ACHN (cell line): ENCODE measurements around the gene EIF1B.

ENCODE experiments used
- DNase-seq: peaks from one replicate; pipeline ENCODE4 v3.0.0-alpha.2; 2015
- in situ Hi-C: cut with HindIII; loops from 2 replicates; pipeline ENCODE4 v1.10.0; 2017; ENCODE audit warnings: low sequenced_read_pairs, low pct_ligation_motif_present, low pct_unique_long_range_greater_than_20kb

The EIF1B gene

DNA sequence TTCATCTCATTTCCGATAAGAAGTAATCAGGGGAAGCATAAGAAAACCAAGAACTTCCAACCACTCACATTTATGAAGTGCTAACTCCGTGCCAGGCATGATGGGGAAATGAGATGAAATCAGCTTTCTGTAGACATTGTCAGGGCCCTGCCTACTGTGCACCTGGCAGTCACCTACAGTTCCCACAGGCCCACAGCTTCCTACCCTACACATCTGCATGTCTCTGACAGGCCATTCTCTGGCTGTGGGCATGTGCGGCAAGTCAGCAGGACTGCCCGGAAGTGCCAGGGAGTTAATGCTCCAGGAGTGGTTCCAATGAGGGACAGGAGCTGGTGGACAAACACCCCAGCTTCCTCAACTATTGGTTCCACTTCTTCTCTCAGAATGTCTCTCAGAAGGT is 24.3 kb downstream of the EIF1B start:
- no peak for DNase-seq
- in situ Hi-C loops = no loop called here

DNA sequence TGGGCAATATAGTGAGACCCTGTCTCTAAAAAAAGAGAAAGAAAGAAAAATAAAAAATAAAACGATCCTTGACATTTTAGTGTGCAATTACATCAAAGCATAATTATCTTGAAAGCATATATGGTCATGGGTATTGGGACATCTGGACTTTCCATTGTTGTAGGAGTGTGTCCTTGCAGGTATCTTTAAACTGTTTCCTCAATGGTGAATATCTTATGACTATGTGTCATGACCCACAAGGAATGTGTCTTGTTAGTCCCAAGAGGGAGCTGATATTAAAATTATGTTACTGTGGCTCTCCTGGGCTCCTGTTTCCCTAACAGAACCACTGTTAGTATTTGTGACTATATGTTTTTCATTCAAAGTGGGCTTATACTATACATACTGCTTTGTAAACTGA is 26.6 kb downstream of the EIF1B start:
- no peak for DNase-seq
- in situ Hi-C loops = no loop called here

DNA sequence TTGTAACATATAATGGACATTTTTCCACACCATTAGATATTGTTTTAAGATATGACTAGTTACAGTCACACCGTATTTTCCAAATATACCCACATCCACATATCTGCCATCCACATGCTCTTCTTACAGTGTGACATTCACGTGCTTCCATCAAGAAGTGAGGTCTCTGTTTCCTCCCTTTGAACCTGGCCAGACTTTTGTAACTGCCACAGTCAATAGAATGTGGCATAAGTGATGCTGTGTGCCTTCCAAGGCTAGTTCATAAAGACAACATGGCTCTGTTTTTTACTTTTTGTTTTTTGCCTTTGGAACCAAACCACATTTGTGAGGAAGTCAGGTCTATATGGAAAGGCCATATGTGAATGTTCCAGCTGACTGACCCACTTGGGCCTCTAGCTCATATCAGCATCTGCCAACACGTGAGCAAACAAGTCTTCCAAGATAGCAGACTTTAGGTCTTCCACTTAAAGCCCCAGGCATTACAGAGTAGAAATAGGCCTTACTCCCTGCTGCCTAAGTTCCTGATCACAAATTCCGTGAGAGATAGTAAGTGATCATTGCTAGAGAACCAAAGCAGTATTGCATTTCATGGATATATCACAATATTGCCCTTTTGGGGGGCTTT is 27.1 kb downstream of the EIF1B start:
- DNase-seq = no peak
- in situ Hi-C loops = no loop called here

DNA sequence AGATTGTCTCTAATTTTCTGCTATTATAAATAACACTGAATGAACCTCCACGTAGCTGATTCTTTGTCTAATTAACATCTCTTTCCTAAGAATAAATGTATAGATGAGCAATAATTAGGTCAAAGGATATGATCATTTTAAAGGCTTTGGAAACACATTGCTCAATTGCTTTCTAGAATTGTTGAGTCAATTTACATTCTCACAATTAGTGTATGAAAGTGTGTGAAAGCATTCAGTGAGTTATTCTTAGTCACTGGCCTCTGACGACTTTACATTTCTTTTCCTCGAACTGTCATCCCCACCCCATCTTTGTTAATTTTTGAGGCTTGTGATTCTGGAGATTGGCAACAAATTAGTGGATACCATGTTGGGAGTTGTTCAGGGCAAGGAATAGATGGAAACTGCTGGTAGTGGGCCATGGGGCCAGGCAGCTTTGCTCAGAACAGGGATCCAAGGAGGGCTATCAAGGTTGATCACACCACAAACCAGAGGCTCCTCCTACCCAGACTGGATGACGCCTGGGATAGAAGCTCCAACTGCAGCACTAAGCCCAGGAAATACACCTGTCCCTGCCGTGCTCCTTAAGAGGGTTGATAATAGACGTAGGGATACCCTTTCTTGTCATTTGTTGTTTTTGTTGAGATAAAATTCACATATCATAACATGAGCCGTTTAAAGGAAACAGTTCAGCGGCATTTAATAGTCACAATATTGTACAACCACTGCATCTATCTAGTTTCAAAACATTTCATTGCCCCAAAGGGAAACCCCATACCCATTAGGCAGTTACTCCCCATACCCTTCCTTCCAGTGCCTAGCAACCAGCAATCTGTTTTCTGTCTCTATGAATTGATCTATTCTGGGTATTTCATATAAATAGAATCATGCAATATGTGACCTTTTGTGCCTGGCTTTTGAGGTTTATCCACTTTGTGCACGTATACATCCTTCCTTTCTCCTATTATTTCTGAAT is 27.9 kb downstream of the EIF1B start:
- no peak for DNase-seq
- in situ Hi-C loops = no loop called here

DNA sequence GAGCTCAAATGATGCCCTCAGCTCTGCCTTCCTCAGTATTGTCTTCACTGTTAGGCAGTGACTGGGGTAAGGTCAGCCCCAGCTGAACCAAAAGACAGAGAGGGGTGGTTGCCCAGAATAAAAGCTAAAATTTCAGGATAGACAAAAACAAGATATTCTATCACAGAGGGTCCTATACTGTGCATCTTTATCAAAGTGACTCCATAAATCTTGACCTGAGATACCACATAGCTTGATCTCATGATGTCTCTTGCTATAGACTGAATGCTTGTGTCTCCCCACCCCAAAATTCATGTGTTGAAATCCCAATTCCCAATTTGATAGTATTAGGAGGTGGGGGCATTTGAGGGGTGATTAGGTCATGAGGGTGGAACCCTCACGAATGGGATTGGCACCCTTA is 30.4 kb downstream of the EIF1B start:
- in situ Hi-C loops = no loop called here
- no peak for DNase-seq

DNA sequence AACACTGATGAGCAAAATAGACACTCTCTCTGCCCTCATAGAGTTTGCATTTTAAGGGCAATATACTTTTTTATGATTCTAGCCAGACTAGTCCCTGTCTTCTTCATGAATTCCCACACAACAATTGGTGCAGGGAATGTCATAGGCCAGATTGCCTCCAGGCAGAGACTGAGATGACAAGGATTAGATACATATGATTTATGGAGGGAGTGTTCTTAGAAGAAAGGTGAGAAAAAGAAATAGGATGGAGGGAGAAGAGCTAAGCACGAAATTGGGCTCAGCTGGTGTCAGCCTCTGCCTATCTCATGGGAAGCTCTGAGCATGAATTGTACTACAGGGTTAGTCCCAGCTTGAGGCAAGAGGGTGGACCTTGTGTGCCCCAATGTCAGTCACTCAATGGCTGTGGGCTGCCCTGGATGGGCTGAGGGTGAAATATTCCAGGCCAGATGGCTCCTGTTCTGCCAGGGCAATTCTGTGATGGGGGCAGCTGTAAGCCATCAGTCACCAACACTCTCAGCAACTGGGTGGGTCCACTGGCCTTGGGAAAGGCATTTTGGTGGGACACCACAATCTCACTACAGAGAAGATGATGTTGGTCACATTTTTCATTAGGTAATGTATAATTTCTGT is 31.1 kb downstream of the EIF1B start:
- in situ Hi-C loops = no loop called here
- DNase-seq = no peak

DNA sequence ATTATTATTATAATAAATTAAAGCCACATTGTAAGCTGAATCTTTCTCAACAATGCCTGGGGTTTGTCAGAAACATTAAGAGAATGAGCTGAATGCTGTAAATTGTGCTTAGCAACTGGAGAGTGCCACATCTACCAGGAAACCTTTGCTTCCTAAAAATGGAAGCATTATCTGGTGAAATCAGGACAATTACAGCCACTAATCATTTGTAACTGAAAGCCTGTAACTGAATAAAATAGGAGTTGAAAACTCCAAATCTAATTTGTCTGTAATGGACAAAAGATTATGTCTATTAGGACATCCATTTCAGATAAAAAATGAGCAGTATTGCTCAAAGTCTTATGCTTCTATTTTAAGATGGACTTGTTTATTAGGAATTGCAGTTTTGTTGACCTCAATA is 32.2 kb downstream of the EIF1B start:
- in situ Hi-C loops = no loop called here

DNA sequence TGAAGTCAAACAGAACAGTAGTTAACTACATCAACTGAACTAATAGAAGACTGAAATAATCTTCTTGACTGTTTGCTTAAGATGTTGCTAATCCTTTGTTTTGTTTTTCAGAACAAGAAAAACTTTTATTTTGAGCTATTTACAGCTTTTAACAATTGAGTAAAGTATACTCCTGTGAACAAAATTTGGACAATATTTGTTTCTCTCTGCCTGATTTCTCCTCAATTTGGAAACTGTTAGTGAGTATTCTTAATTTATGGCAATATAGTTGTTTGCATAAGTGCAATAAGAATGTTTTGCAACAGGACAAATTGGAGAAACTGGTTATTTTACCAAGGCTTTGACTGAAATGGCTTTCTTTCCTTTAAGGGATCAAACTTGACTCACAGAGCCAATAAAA is 41.0 kb downstream of the EIF1B start:
- in situ Hi-C loops = no loop called here

More for the DNA sequence above, 32.2 kb downstream of the EIF1B start:
- DNase-seq = no peak

DNA sequence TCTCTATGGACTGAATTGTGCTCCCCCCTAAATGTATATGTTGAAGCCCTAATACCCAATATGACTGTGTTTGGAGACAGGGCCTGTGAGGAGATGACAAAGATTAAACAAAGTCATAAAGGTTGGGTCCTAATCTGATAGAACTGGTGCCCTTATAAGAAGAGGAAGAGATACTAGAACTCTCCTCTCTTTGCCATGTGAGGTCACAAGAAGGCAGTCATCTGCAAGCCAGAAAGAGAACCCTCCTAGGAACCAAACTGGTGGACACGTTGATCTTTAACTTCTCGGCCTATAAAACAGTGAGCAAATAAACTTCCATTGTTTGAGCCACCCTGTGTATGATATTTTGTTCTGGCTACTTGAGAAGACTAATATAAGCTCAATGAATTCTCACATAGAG is 45.9 kb downstream of the EIF1B start:
- in situ Hi-C loops = no loop called here
- no peak for DNase-seq

More for the DNA sequence above, 41.0 kb downstream of the EIF1B start:
- no peak for DNase-seq

DNA sequence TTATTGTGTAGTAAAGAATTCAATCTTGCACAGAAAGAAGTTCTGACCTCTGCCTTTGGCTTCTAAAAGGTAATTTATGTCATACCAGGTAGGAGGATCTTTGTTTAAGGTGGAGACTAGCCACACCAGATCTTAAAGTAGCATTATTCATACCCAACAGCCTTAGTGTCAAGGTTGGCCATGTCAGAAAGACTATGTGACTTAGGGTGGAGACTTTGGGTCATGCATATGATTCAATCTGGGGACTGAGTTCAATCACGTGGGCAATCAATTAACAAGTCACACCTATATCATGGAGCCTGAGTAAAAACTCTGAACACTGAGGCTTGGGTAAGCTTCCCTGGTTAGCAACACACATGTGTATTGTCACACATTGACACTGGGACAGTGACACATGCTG is 48.9 kb downstream of the EIF1B start:
- in situ Hi-C loops = no loop called here
- no peak for DNase-seq
